Epithelial cell of proximal tubule (primary cell): ENCODE measurements around the gene VEZF1. TPM values are rescaled to one million over a fixed set of nuclear protein-coding genes. Genes with fewer than 3 reads are reported as not detected.

Source experiments
- DNase-seq: peaks from one replicate; pipeline ENCODE4 v3.0.0-alpha.2; 2011; ENCODE audit warnings: low read depth
- H3K4me3 ChIP-seq: 2 replicates; pipeline ENCODE4 v1.5.1; 2011; ENCODE audit warnings: low read depth, mild to moderate bottlenecking, low read length
- CTCF ChIP-seq: conservative IDR thresholded peaks from 2 replicates; pipeline ENCODE4 v1.5.1; 2012; ENCODE audit warnings: low read depth, mild to moderate bottlenecking, low read length
- total RNA-seq: library from RNA; depleted of rRNA; stranded (reverse); fragments of >200 nt; gene quantifications from 2 replicates; pipeline ENCODE4 v1.2.3, GENCODE V29; 2015

The VEZF1 gene
- total RNA-seq, 1 donor from 2014 or later: 54.6 TPM

- no peak for DNase-seq
- H3K4me3 ChIP-seq: no peak overlapping the region
- TF ChIP-seq CTCF: no peak
Measured at GRCh38 chr17:58010067-58010799, 22.2 kb upstream of the VEZF1 start.

GRCh38 chr17:58007781-58008706 lies 20.0 kb upstream of the VEZF1 start:
- no peak for DNase-seq
- H3K4me3 ChIP-seq: peak overlapping the region; percentile 75
- no peak for TF ChIP-seq CTCF

GRCh38 chr17:58006924-58007780 lies 19.1 kb upstream of the VEZF1 start, which contains the start of gene SRSF1:
Gene SRSF1 (minus strand): TSS chr17:58007246. CDS start chr17:58007137, 109 bp downstream.
- no peak for TF ChIP-seq CTCF
- DNase-seq: peak; percentile 75
- peak within 1 kb of the TSS; percentile 75 for H3K4me3 ChIP-seq

- no peak for TF ChIP-seq CTCF
- H3K4me3 ChIP-seq: peak overlapping the region; percentile 75
- no peak for DNase-seq
Measured at GRCh38 chr17:58006560-58006923, 18.5 kb upstream of the VEZF1 start.

- DNase-seq: no peak
- TF ChIP-seq CTCF: no peak
- peak overlapping the region; percentile 75 for H3K4me3 ChIP-seq
Measured at GRCh38 chr17:58005728-58006559, 17.9 kb upstream of the VEZF1 start.
